NT2/D1 (cell line): Measurements from ENCODE around the gene RGS7.

Experiments
- SUZ12 ChIP-seq: IDR thresholded peaks from 2 replicates; pipeline ENCODE4 v1.6.1; 2011; ENCODE audit not compliant: insufficient read length, insufficient read depth; ENCODE audit errors: extremely low read depth
- YY1 ChIP-seq: IDR thresholded peaks from 2 replicates; pipeline ENCODE4 v1.6.1; 2011; ENCODE audit not compliant: insufficient read length, insufficient read depth
- ZNF274 ChIP-seq: IDR thresholded peaks from 2 replicates; pipeline ENCODE4 v1.6.1; 2011; ENCODE audit warnings: mild to moderate bottlenecking, low read depth, low read length

DNA sequence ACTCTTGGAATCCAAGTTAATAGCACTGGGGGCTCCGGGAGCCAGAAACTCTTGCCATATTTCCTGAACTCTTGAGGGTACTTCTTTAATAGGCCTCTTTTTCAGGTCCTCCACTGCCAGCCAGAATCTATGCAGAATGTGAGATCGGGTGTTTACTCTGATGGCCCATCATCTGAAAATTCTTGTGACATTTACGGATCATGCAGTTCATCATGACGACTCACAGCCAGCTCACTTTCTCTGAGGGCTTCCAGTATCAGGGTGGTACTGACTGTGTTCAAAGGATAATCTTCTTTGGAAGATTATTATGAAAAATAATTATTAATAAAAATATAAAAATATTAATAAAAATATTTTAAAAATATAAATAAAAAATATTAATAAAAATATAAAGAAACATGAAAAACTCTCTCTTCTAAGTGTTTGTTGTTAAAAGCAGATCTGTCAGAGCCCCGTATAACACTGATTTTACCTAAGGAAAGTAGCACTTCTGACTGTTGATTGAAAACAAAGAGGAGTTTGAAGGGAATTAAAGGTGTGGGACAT lies 550.7 kb downstream of the RGS7 start:
- TF ChIP-seq YY1: no peak
- no peak for TF ChIP-seq SUZ12
- TF ChIP-seq ZNF274: no peak
